Panc1 (cell line): Measurements from ENCODE around the gene RIC1. TPM values are rescaled to one million over a fixed set of nuclear protein-coding genes. Genes with fewer than 3 reads are reported as not detected.

Source experiments
- ATAC-seq: fragments of 200-7000 bp; cut with Tn5 transposase; 2 replicates; pipeline ENCODE4 v1.9.1; 2020; ENCODE audit warnings: mild to moderate bottlenecking, moderate library complexity
- BruUV-seq: library from RNA; stranded (reverse); fragments of 400-500 nt; replicated peaks from 2 replicates; lab custom pipeline; 2021; lab: Mats Ljungman, UMichigan
- CTCF ChIA-PET: fragments of 300-600 bp; sonication (Branson Sonifier 250); formaldehyde crosslinking; loops from one replicate; lab custom pipeline; 2022; ENCODE audit warnings: antibody characterized with exemption; lab: Charles Lee
- POLR2A ChIA-PET: fragments of 300-600 bp; sonication (Branson Sonifier 250); formaldehyde crosslinking; loops from one replicate; lab custom pipeline; 2022; ENCODE audit warnings: antibody characterized with exemption; lab: Charles Lee
- DNase-seq: peaks from one replicate; pipeline ENCODE4 v3.0.0-alpha.2; 2010; ENCODE audit warnings: low read depth, low spot score
- H3K27ac ChIP-seq: 2 replicates; pipeline ENCODE4 v1.5.1; 2011; ENCODE audit warnings: mild to moderate bottlenecking, low read length, inconsistent platforms
- H3K27me3 ChIP-seq: fragments of 200-500 bp; sonication (Bioruptor generic); 2 replicates; pipeline ENCODE4 v1.6.0; 2014; ENCODE audit warnings: low read length, inconsistent platforms; ENCODE audit not compliant: control insufficient read depth, insufficient read depth
- H3K36me3 ChIP-seq: fragments of 200-500 bp; sonication (Bioruptor generic); 2 replicates; pipeline ENCODE4 v1.5.1; 2014; ENCODE audit warnings: inconsistent platforms, mild to moderate bottlenecking, low read length, moderate library complexity; ENCODE audit not compliant: control insufficient read depth, insufficient read depth
- H3K4me1 ChIP-seq: 2 replicates; pipeline ENCODE4 v1.5.1; 2011; ENCODE audit warnings: inconsistent platforms, mild to moderate bottlenecking, low read length, moderate library complexity; ENCODE audit not compliant: control insufficient read depth, insufficient read depth
- H3K4me3 ChIP-seq, 2 experiments: 2 replicates each; pipeline ENCODE4 v1.5.1; 2011 to 2012; ENCODE audit warnings: low read depth in 2 of 2, low read length in 2 of 2, mild to moderate bottlenecking in 2 of 2, inconsistent platforms in 1 of 2, moderate library complexity in 1 of 2
- H3K9me3 ChIP-seq: fragments of 200-500 bp; sonication (Bioruptor generic); 2 replicates; pipeline ENCODE4 v1.5.1; 2014; ENCODE audit warnings: low read depth, mild to moderate bottlenecking, inconsistent platforms, low read length, moderate library complexity; ENCODE audit not compliant: control insufficient read depth, insufficient read depth
- POLR2AphosphoS5 ChIP-seq: IDR thresholded peaks from 2 replicates; pipeline ENCODE4 v1.6.1; 2012; ENCODE audit warnings: mild to moderate bottlenecking, low read depth, low read length, moderate library complexity
- SIN3A ChIP-seq: IDR thresholded peaks from 2 replicates; pipeline ENCODE4 v1.6.1; 2012; ENCODE audit warnings: low read depth, mild to moderate bottlenecking, low read length, moderate library complexity, borderline replicate concordance; ENCODE audit not compliant: insufficient read depth
- TCF7L2 ChIP-seq: IDR thresholded peaks from 2 replicates; pipeline ENCODE4 v1.6.1; 2011; ENCODE audit warnings: mild to moderate bottlenecking, low read depth, low read length, inconsistent platforms
- in situ Hi-C: cut with HindIII; loops from 2 replicates; pipeline ENCODE4 v1.10.0; 2016; ENCODE audit warnings: low sequenced_read_pairs, low pct_unique_long_range_greater_than_20kb
- intact Hi-C: fragments of 100-400 bp; cut with micrococcal nuclease; formaldehyde crosslinking; loops from one replicate; pipeline ENCODE4 v1.10.0; 2022; ENCODE audit not compliant: unreplicated experiment
- total RNA-seq: library from RNA; stranded (reverse); gene quantifications from one replicate; pipeline ENCODE4 v1.2.1, GENCODE V29; 2021; ENCODE audit not compliant: unreplicated experiment
- TF ChIP-seq, protein P1 (sequence below), 2 experiments: IDR thresholded peaks; 2 replicates each; pipeline ENCODE4 v1.6.1; 2011 to 2012; ENCODE audit warnings: low read depth in 2 of 2, control low read depth in 1 of 2, low read length in 1 of 2, mild to moderate bottlenecking in 1 of 2, moderate library complexity in 1 of 2; ENCODE audit not compliant: insufficient read depth in 1 of 2
- TF ChIP-seq, protein P2 (sequence below): fragments of 450-650 bp; IDR thresholded peaks from 2 replicates; pipeline ENCODE4 v1.5.1; 2017; ENCODE audit warnings: mild to moderate bottlenecking

The RIC1 gene
- total RNA-seq, 1 experiment from 2014 or later = 7.0 TPM

DNA sequence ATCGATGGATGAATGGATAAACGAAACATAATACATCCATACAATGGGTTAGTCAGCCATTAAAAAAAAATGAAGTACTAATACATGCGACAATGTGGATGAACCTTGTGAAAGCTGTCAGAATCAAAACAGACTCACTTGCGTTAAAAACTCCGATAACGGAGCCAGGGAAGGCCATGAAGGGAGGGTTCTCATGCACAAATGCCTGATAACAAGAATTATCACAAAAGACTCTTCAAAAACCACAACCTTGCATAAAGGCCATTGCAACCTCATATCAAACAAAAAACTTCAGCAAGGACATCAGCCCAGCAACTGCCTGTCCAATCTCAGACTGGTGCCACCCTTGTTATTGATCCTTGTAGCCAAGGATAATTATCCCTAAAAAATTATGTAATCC lies 190.3 kb downstream of the RIC1 start:
- Histone ChIP-seq H3K27me3 (no peaks in the 10 kb centered on the region), H3K27ac (no peak overlapping the region), H3K4me1 (no peaks in the 10 kb centered on the region), H3K36me3 (no peaks in the 10 kb centered on the region), H3K4me3 (no peak overlapping the region), H3K9me3 (no peaks in the 10 kb centered on the region)
- intact Hi-C loops (no loop called here), in situ Hi-C loops (no loop called here)
- ChIA-PET CTCF (no interaction called here), POLR2A (no interaction called here)
- BruUV-seq = no TSS peak
- DNase-seq (no peak), ATAC-seq (no peak)
- TF ChIP-seq TCF7L2 (no peak), POLR2AphosphoS5 (no peak), SIN3A (no peak)
- TF ChIP-seq, protein P1, sequence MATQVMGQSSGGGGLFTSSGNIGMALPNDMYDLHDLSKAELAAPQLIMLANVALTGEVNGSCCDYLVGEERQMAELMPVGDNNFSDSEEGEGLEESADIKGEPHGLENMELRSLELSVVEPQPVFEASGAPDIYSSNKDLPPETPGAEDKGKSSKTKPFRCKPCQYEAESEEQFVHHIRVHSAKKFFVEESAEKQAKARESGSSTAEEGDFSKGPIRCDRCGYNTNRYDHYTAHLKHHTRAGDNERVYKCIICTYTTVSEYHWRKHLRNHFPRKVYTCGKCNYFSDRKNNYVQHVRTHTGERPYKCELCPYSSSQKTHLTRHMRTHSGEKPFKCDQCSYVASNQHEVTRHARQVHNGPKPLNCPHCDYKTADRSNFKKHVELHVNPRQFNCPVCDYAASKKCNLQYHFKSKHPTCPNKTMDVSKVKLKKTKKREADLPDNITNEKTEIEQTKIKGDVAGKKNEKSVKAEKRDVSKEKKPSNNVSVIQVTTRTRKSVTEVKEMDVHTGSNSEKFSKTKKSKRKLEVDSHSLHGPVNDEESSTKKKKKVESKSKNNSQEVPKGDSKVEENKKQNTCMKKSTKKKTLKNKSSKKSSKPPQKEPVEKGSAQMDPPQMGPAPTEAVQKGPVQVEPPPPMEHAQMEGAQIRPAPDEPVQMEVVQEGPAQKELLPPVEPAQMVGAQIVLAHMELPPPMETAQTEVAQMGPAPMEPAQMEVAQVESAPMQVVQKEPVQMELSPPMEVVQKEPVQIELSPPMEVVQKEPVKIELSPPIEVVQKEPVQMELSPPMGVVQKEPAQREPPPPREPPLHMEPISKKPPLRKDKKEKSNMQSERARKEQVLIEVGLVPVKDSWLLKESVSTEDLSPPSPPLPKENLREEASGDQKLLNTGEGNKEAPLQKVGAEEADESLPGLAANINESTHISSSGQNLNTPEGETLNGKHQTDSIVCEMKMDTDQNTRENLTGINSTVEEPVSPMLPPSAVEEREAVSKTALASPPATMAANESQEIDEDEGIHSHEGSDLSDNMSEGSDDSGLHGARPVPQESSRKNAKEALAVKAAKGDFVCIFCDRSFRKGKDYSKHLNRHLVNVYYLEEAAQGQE (IDR thresholded peaks at IDR 0.05; ENCODE audit: insufficient read depth in 1 of 2, low read depth in 2 of 2, low read length in 1 of 2) = no peak
- TF ChIP-seq, protein P2, sequence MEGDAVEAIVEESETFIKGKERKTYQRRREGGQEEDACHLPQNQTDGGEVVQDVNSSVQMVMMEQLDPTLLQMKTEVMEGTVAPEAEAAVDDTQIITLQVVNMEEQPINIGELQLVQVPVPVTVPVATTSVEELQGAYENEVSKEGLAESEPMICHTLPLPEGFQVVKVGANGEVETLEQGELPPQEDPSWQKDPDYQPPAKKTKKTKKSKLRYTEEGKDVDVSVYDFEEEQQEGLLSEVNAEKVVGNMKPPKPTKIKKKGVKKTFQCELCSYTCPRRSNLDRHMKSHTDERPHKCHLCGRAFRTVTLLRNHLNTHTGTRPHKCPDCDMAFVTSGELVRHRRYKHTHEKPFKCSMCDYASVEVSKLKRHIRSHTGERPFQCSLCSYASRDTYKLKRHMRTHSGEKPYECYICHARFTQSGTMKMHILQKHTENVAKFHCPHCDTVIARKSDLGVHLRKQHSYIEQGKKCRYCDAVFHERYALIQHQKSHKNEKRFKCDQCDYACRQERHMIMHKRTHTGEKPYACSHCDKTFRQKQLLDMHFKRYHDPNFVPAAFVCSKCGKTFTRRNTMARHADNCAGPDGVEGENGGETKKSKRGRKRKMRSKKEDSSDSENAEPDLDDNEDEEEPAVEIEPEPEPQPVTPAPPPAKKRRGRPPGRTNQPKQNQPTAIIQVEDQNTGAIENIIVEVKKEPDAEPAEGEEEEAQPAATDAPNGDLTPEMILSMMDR = no peak

DNA sequence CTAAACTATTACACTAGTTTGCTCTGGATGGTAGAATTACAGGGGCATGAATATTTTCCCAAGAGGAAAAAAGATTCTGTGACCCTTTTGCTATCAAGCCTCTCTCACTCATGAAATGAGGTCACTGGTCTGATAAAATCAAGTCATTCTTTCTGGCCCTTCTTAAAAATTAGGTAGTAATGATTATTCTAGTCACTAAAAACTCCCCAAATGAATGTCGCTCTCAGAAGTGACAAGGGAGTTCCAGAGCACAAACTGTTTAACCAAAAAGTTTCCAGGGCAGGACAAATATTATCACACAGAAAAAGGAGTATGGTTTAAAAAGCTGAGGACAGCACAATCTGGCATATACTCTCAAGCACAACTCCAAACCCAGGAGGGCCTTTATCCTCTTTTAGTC lies 191.5 kb downstream of the RIC1 start:
- H3K36me3 ChIP-seq = no peaks in the 10 kb centered on the region; the same call in 1 of the 2 replicates
- ChIA-PET POLR2A (no interaction called here), CTCF (no interaction called here)
- ATAC-seq = no peak
- no peak for DNase-seq
- H3K27me3 ChIP-seq = no peaks in the 10 kb centered on the region
- TF ChIP-seq SIN3A = no peak
- TF ChIP-seq, protein P1 (IDR thresholded peaks at IDR 0.05; ENCODE audit: insufficient read depth in 1 of 2, low read depth in 2 of 2, low read length in 1 of 2) = no peak
- TF ChIP-seq, protein P2 = no peak
- no peak for TF ChIP-seq TCF7L2
- no peak for TF ChIP-seq POLR2AphosphoS5
- H3K4me3 ChIP-seq = no peak overlapping the region
- in situ Hi-C loops = no loop called here
- H3K9me3 ChIP-seq = no peaks in the 10 kb centered on the region
- BruUV-seq = no TSS peak
- H3K27ac ChIP-seq = no peak overlapping the region
- H3K4me1 ChIP-seq = no peaks in the 10 kb centered on the region
- intact Hi-C loops = no loop called here
